GM18951 (cell line): ENCODE results near the gene TBC1D2B.
"Not testable (repeated sequence)": the region's sequence is repeated elsewhere in the genome, so short reads cannot be mapped to it uniquely, and the experiment has no call there.

ENCODE experiments used
- POLR2A ChIP-seq: IDR thresholded peaks from 4 replicates; pipeline ENCODE4 v1.6.1; 2011; ENCODE audit warnings: mild to moderate bottlenecking; ENCODE audit not compliant: insufficient read length, insufficient read depth; ENCODE audit errors: extremely low read depth
- in situ Hi-C: fragments of 300-500 bp; cut with MboI; formaldehyde crosslinking; loops from one replicate; pipeline ENCODE4 v1.12.0; 2022; ENCODE audit warnings: low sequenced_read_pairs, mixed read lengths, inconsistent platforms; ENCODE audit not compliant: unreplicated experiment

Gene TBC1D2B

GRCh38 chr15:77983708-77984445, 93.6 kb downstream of the TBC1D2B start:
- no peak for TF ChIP-seq POLR2A
- in situ Hi-C loops: no loop called here

- no peak for TF ChIP-seq POLR2A
- in situ Hi-C loops: no loop called here
Observed at GRCh38 chr15:77983091-77983707, 94.3 kb downstream of the TBC1D2B start.

- TF ChIP-seq POLR2A: no peak
- in situ Hi-C loops: no loop called here
Observed at GRCh38 chr15:77982127-77982490, 95.4 kb downstream of the TBC1D2B start.

- in situ Hi-C loops: no loop called here
- no peak for TF ChIP-seq POLR2A
Observed at GRCh38 chr15:77981281-77982126, 96.0 kb downstream of the TBC1D2B start.

GRCh38 chr15:77980674-77981073, 96.8 kb downstream of the TBC1D2B start:
- in situ Hi-C loops: not testable (repeated sequence)

GRCh38 chr15:77980098-77980497, 97.4 kb downstream of the TBC1D2B start:
- in situ Hi-C loops: no loop called here
- no peak for TF ChIP-seq POLR2A

GRCh38 chr15:77979157-77979556, 98.4 kb downstream of the TBC1D2B start:
- in situ Hi-C loops: loop anchor here (5.0 kb wide), 1 partner anchor 798 kb away; no protein-coding TSS in a partner anchor

GRCh38 chr15:77978759-77979145, 98.8 kb downstream of the TBC1D2B start:
- in situ Hi-C loops: loop anchor here (5.0 kb wide), 1 partner anchor 799 kb away; no protein-coding TSS in a partner anchor

GRCh38 chr15:77977903-77978758, 99.4 kb downstream of the TBC1D2B start:
- in situ Hi-C loops: loop anchor here (5.0 kb wide), 1 partner anchor 799 kb away; no protein-coding TSS in a partner anchor

- in situ Hi-C loops: loop anchor here (5.0 kb wide), 1 partner anchor 800 kb away; no protein-coding TSS in a partner anchor
Observed at GRCh38 chr15:77976760-77977525, 100.6 kb downstream of the TBC1D2B start.

GRCh38 chr15:77976095-77976450, 101.4 kb downstream of the TBC1D2B start:
- in situ Hi-C loops: loop anchor here (5.0 kb wide), 1 partner anchor 801 kb away; no protein-coding TSS in a partner anchor

GRCh38 chr15:77975332-77976094, 102.0 kb downstream of the TBC1D2B start:
- no peak for TF ChIP-seq POLR2A
- in situ Hi-C loops: loop anchor here (5.0 kb wide), 1 partner anchor 802 kb away; no protein-coding TSS in a partner anchor
